Mesothelial cell of epicardium (in vitro differentiated cells): ENCODE measurements around the gene EFCAB6. TPM values are rescaled to one million over a fixed set of nuclear protein-coding genes. Genes with fewer than 3 reads are reported as not detected.

Experiments used
- DNase-seq, 2 experiments: peaks; one replicate each; pipeline ENCODE4 v3.0.0; 2021; ENCODE audit warnings: low spot score in 2 of 2; ENCODE audit not compliant: unreplicated experiment in 2 of 2
- H3K27ac Mint-ChIP-seq: 2 replicates; pipeline ENCODE4 v1.8.0; 2021; ENCODE audit warnings: mixed read lengths
- H3K27me3 Mint-ChIP-seq: 2 replicates; pipeline ENCODE4 v1.8.0; 2021; ENCODE audit warnings: low read depth, mixed read lengths
- H3K36me3 Mint-ChIP-seq: 2 replicates; pipeline ENCODE4 v1.8.0; 2021; ENCODE audit warnings: mixed read lengths
- H3K4me1 Mint-ChIP-seq: 2 replicates; pipeline ENCODE4 v1.8.0; 2021; ENCODE audit warnings: mixed read lengths
- H3K4me3 Mint-ChIP-seq: 2 replicates; pipeline ENCODE4 v1.8.0; 2021; ENCODE audit warnings: mild to moderate bottlenecking, moderate library complexity, mixed read lengths
- H3K9me3 Mint-ChIP-seq: 2 replicates; pipeline ENCODE4 v1.8.0; 2021; ENCODE audit warnings: mixed read lengths
- CTCF ChIP-seq: fragments of 200-600 bp; sonication (generic); IDR thresholded peaks from one replicate; pipeline ENCODE4 v1.5.0; 2021; ENCODE audit warnings: antibody characterized with exemption; ENCODE audit not compliant: unreplicated experiment
- total RNA-seq: library from RNA; stranded (reverse); gene quantifications from 3 replicates; pipeline ENCODE4 v1.2.1, GENCODE V29; 2021

EFCAB6 gene
- total RNA-seq, 1 donor from 2014 or later, result 2.6 TPM

GRCh38 chr22:43616645-43617044, 195.5 kb downstream of the EFCAB6 start:
- TF ChIP-seq CTCF, result no peak
- peaks cover 10% of the 10 kb centered on the region for H3K4me1 Mint-ChIP-seq
- DNase-seq, result no peak
- H3K27ac Mint-ChIP-seq, result no peak overlapping the region
- H3K9me3 Mint-ChIP-seq, result peaks cover 22% of the 10 kb centered on the region
- H3K4me3 Mint-ChIP-seq, result no peak overlapping the region
- peaks cover 11% of the 10 kb centered on the region for H3K27me3 Mint-ChIP-seq
- no peaks in the 10 kb centered on the region for H3K36me3 Mint-ChIP-seq

GRCh38 chr22:43600265-43600664, 211.8 kb downstream of the EFCAB6 start:
- TF ChIP-seq CTCF, result no peak
- no peaks in the 10 kb centered on the region for H3K36me3 Mint-ChIP-seq
- H3K9me3 Mint-ChIP-seq, result peaks cover 16% of the 10 kb centered on the region
- no peak overlapping the region for H3K27ac Mint-ChIP-seq
- H3K4me1 Mint-ChIP-seq, result no peaks in the 10 kb centered on the region
- no peak overlapping the region for H3K4me3 Mint-ChIP-seq
- peaks cover 30% of the 10 kb centered on the region for H3K27me3 Mint-ChIP-seq
- DNase-seq, result no peak

GRCh38 chr22:43592476-43592875, 219.6 kb downstream of the EFCAB6 start:
- H3K4me1 Mint-ChIP-seq, result no peaks in the 10 kb centered on the region
- H3K9me3 Mint-ChIP-seq, result peaks cover 34% of the 10 kb centered on the region
- no peak overlapping the region for H3K4me3 Mint-ChIP-seq
- no peak for DNase-seq
- no peaks in the 10 kb centered on the region for H3K36me3 Mint-ChIP-seq
- H3K27ac Mint-ChIP-seq, result no peak overlapping the region
- TF ChIP-seq CTCF, result no peak
- H3K27me3 Mint-ChIP-seq, result peaks cover 33% of the 10 kb centered on the region

GRCh38 chr22:43591380-43591779, 220.7 kb downstream of the EFCAB6 start:
- H3K4me3 Mint-ChIP-seq, result no peak overlapping the region

GRCh38 chr22:43587574-43587973, 224.5 kb downstream of the EFCAB6 start:
- Mint-ChIP-seq H3K36me3 (no peaks in the 10 kb centered on the region), H3K9me3 (peaks cover 51% of the 10 kb centered on the region), H3K27ac (no peak overlapping the region), H3K27me3 (peaks cover 7% of the 10 kb centered on the region), H3K4me1 (no peaks in the 10 kb centered on the region), H3K4me3 (no peak overlapping the region)
- no peak for TF ChIP-seq CTCF
- DNase-seq, result no peak

More at GRCh38 chr22:43591380-43591779, 220.7 kb downstream of the EFCAB6 start:
- DNase-seq, result no peak
- no peak overlapping the region for H3K27ac Mint-ChIP-seq
- TF ChIP-seq CTCF, result no peak
- no peaks in the 10 kb centered on the region for H3K36me3 Mint-ChIP-seq
- H3K27me3 Mint-ChIP-seq, result peaks cover 26% of the 10 kb centered on the region
- H3K9me3 Mint-ChIP-seq, result peaks cover 44% of the 10 kb centered on the region
- no peaks in the 10 kb centered on the region for H3K4me1 Mint-ChIP-seq

- H3K27me3 Mint-ChIP-seq, result peaks cover 2% of the 10 kb centered on the region
- H3K9me3 Mint-ChIP-seq, result peaks cover 57% of the 10 kb centered on the region
- H3K4me3 Mint-ChIP-seq, result no peak overlapping the region
- no peak for TF ChIP-seq CTCF
- H3K36me3 Mint-ChIP-seq, result peaks cover 2% of the 10 kb centered on the region
- no peak overlapping the region for H3K27ac Mint-ChIP-seq
- H3K4me1 Mint-ChIP-seq, result no peaks in the 10 kb centered on the region
- DNase-seq, result no peak
Observed at GRCh38 chr22:43583501-43583900, 228.6 kb downstream of the EFCAB6 start.
